T47D (cell line): ENCODE data around the gene ITGA3.
"Not testable (repeated sequence)": the region's sequence is repeated elsewhere in the genome, so short reads cannot be mapped to it uniquely, and the experiment has no call there.

ENCODE experiments used
- DNase-seq, 2 experiments: peaks; one replicate each; pipeline versions ENCODE4 v3.0.0 to v3.0.0-alpha.2; 2011 to 2012; ENCODE audit warnings: low read depth in 1 of 2, low spot score in 1 of 2
- JUND ChIP-seq: IDR thresholded peaks from 2 replicates; pipeline ENCODE4 v1.6.1; 2012; ENCODE audit warnings: low read depth
- in situ Hi-C: cut with HindIII; loops from 2 replicates; pipeline ENCODE4 v1.10.0; 2016; ENCODE audit warnings: low sequenced_read_pairs, low pct_unique_long_range_greater_than_20kb

Gene ITGA3

GRCh38 chr17:50058296-50058953 lies 2.5 kb downstream of the ITGA3 start:
- in situ Hi-C loops, result no loop called here
- DNase-seq, result no peak
- no peak for TF ChIP-seq JUND

- DNase-seq, result peak in 1 of 2 experiments; percentile 51
- no peak for TF ChIP-seq JUND
- in situ Hi-C loops, result no loop called here
These were observed 3.3 kb downstream of the ITGA3 start for GRCh38 chr17:50059256-50059655.

- in situ Hi-C loops, result no loop called here
- no peak for TF ChIP-seq JUND
- DNase-seq, result no peak
These were observed 3.9 kb downstream of the ITGA3 start for GRCh38 chr17:50059759-50060273.

GRCh38 chr17:50060951-50061712 lies 5.2 kb downstream of the ITGA3 start:
- no peak for DNase-seq
- in situ Hi-C loops, result no loop called here
- TF ChIP-seq JUND, result no peak

- DNase-seq, in situ Hi-C loops: not testable (repeated sequence)
These were observed 5.8 kb downstream of the ITGA3 start for GRCh38 chr17:50061713-50062045.

- in situ Hi-C loops, result no loop called here
- no peak for TF ChIP-seq JUND
These were observed 6.7 kb downstream of the ITGA3 start for GRCh38 chr17:50062293-50063243.

GRCh38 chr17:50063561-50064252 lies 7.8 kb downstream of the ITGA3 start:
- no peak for TF ChIP-seq JUND
- DNase-seq, result no peak
- in situ Hi-C loops, result no loop called here

More at GRCh38 chr17:50062293-50063243, 6.7 kb downstream of the ITGA3 start:
- peak; percentile 65 to 79 for DNase-seq

GRCh38 chr17:50064253-50065001 lies 8.5 kb downstream of the ITGA3 start:
- TF ChIP-seq JUND, result no peak
- in situ Hi-C loops, result no loop called here
- DNase-seq, result no peak

- in situ Hi-C loops, result no loop called here
- no peak for TF ChIP-seq JUND
- DNase-seq, result no peak
These were observed 9.1 kb downstream of the ITGA3 start for GRCh38 chr17:50065056-50065455.

GRCh38 chr17:50066995-50067394 lies 11.1 kb downstream of the ITGA3 start:
- no peak for DNase-seq
- TF ChIP-seq JUND, result no peak
- in situ Hi-C loops, result no loop called here

- in situ Hi-C loops, result no loop called here
- no peak for DNase-seq
- TF ChIP-seq JUND, result no peak
These were observed 12.1 kb downstream of the ITGA3 start for GRCh38 chr17:50067996-50068395.
